ENCODE data around the gene TRAPPC2.

DNA sequence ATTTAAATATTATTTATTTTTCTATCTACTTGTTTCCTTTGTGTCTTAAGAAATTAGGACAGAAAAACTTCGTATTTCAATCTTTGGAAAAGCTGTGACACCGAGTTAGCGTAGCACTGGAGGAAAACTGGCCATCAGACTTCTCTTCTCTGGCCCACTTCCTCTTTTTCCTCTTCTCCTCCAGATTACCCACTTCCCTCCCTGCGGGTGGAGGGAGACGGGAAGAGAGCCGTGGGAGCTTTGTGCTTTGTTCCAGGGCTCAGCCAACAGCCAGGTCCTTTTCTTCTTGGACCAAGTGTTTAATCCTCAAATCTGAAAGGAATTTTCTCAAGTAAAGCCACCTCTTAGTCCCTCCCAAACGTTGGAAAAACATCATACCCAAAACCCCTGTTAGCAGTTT, 29.9 kb upstream of the TRAPPC2 start:
- TF ChIP-seq, protein P1, sequence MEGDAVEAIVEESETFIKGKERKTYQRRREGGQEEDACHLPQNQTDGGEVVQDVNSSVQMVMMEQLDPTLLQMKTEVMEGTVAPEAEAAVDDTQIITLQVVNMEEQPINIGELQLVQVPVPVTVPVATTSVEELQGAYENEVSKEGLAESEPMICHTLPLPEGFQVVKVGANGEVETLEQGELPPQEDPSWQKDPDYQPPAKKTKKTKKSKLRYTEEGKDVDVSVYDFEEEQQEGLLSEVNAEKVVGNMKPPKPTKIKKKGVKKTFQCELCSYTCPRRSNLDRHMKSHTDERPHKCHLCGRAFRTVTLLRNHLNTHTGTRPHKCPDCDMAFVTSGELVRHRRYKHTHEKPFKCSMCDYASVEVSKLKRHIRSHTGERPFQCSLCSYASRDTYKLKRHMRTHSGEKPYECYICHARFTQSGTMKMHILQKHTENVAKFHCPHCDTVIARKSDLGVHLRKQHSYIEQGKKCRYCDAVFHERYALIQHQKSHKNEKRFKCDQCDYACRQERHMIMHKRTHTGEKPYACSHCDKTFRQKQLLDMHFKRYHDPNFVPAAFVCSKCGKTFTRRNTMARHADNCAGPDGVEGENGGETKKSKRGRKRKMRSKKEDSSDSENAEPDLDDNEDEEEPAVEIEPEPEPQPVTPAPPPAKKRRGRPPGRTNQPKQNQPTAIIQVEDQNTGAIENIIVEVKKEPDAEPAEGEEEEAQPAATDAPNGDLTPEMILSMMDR (IDR thresholded peaks at IDR 0.05; ENCODE audit: low read depth, low read length, poor library complexity, severe bottlenecking): no peak
- TF ChIP-seq EZH2phosphoT487 (IDR thresholded peaks at IDR 0.05; ENCODE audit: borderline replicate concordance, low read length): no peak

All from DOHH2 (cell line).